ENCODE data around the gene PRSS3.
"Not testable (repeated sequence)": the region's sequence is repeated elsewhere in the genome, so short reads cannot be mapped to it uniquely, and the experiment has no call there.

Gene PRSS3

GRCh38 chr9:33818847-33819500, 23.6 kb downstream of the PRSS3 start:
- no peak for DNase-seq

GRCh38 chr9:33820231-33820745, 24.9 kb downstream of the PRSS3 start:
- no peak for DNase-seq

- no peak for DNase-seq
These were observed 28.4 kb downstream of the PRSS3 start for GRCh38 chr9:33823801-33824200.

DNA sequence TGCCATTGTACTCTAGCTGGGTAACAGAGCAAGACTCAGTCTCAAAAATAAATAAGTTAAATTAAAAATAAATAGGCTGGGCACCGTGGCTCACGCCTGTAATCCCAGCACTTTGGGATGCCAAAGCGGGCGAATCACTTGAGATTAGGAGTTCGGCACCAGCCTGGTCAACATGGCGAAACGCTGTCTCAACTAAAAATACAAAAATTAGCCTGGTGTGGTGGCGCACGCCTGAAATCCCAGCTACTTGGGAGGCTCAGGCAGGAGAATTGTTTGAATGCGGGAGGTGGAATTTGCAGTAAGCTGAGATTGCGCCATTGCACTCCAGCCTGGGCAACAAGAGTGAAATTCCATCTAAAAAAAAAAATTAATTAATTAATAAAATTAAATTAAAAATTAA, 31.9 kb downstream of the PRSS3 start:
- not testable (repeated sequence) for DNase-seq

DNA sequence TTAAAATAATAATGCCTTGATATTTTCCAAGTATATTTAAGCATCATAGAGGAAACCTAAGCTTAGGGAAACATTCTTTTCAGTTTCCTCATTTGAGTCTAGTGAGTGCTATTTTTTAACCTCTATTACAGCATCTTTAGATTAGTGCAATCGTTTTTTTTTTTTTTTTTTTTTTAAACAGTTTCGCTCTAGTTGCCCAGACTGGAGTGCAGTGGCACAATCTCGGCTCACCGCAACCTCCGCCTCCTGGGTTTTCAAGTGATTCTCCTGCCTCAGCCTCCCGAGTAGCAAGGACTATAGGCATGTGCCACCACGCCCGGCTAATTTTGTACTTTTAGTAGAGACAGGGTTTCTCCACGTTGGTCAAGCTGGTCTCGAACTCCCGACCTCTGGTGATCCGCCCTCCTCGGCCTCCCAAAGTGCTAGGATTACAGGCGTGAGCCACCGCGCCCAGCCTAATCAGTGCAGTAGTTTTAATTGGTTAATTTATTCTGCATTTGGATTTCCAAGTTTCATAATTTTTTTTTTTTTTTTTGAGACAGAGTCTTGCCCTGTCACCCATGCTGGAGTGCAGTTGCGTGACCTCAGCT, 34.4 kb downstream of the PRSS3 start:
- DNase-seq, result not testable (repeated sequence)

GRCh38 chr9:33835625-33836260, 40.4 kb downstream of the PRSS3 start:
- no peak for DNase-seq

GRCh38 chr9:33836261-33836660, 40.9 kb downstream of the PRSS3 start:
- DNase-seq, result not testable (repeated sequence)

DNA sequence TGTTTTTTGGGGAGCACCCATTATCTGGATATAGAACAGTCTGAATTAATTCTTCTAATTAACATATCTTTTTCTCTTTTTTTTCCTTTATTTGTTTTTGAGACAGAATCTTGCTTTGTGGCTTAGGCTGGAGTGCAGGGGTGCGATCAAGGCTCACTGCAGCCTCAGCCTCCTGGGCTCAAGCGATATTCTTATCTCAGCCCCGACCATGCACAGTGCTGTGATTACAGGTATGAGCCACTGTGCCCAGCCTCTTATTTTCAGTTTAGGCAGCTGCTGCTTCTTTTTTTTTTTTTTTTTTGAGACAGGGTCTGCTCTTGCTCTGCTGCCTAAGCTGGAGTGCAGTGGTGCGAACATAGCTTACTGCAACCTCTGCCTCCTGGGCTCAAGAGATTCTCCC, 41.8 kb downstream of the PRSS3 start:
- DNase-seq, result no peak

- DNase-seq, result no peak
These were observed 45.0 kb downstream of the PRSS3 start for GRCh38 chr9:33840381-33840780.

DNA sequence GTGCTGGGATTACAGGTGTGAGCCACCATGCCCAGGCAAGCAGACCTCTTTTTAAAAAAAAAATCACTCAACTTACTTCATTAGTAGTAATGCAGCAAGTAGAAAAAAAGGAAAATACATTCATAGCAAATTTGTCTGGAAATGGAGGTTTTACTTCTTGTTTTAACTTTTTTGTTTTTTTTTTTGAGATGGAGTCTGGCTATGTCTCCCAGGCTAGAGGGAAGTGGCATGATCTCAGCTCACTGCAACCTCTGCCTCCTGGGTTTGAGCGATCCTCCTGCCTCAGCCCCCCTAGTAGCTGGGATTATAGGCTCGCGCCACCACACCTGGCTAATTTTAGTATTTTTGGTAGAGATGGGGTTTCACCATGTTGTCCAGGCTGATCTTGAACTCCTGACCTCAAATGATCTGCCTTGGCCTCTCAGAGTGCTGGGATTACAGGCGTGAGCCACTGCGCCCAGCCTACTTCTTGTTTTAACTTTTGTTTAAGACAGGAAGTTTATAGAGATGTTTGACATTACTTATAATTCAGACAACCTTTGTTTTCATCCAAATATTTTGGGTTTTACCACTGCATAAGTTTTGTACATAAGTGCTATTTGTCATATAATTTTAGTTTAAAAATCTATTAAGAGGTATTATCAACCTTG, 48.1 kb downstream of the PRSS3 start:
- DNase-seq, result no peak

DNA sequence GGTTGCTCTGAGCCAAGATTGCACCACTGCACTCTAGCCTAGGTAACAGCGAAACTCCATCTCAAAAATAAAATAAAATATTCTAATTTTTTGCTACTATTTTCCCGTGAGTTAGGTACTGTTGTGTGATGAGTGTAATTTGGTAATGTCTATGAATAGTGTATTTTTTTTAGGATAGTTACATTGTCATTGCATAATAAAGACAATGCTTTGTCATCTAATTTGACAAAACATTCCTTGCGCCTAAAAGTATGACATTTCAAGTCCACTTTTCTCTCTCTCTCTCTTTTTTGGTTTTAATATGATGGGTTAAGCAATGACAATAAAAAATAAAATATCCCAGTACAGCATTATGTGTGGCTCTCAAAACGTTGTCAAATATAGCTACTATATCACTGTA, 50.9 kb downstream of the PRSS3 start:
- no peak for DNase-seq

- DNase-seq, result not testable (repeated sequence)
These were observed 52.5 kb downstream of the PRSS3 start for GRCh38 chr9:33847894-33848205.
